ENCODE data around the gene OGFOD3.

DNA sequence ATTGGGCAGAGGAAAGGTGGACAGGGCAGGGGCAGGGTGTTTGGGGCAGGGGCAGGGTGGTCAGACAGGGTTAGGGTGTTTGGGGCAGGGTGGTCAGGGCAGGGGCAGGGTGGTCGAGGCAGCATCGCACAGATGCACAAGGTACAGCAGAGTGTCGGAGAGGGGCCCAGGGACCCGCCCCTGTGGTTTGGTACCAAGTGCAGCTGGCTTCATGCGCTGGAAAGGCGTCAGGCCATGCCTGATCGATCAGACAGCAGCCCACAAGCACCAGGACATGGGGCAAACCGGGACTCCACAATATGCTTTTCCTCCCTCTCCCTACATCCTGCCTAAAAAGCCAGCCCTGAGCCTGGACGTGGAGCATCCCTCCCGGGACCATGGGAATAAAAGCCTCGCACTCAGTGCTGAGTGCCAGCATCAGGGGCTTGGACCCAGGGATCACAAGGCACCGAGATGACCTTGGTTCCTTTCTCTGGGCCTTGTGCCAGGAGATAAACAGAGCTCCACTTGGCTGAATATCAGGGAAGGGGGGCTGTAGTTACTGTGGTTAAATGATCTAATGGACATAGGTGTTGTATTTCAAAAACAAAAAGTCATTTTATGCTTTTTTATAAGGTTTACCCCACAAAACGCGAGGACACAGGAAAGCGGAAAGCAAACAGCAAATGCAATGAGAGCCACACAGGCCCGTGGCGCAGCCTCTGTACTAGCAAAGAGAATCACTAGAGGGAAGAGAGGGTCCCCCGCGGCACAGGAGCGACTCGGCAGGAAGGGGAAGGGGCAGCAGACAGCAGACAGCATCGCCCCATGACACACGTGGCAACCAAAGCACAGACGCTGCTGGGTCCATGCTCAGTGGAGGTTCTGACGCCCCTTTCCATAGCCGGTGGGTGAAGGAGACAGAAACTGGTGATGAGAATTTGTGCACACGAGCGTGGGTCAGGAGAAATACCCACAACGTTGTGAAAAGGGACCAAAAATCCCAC, 5.6 kb downstream of the OGFOD3 start:
- TF ChIP-seq, protein P1, sequence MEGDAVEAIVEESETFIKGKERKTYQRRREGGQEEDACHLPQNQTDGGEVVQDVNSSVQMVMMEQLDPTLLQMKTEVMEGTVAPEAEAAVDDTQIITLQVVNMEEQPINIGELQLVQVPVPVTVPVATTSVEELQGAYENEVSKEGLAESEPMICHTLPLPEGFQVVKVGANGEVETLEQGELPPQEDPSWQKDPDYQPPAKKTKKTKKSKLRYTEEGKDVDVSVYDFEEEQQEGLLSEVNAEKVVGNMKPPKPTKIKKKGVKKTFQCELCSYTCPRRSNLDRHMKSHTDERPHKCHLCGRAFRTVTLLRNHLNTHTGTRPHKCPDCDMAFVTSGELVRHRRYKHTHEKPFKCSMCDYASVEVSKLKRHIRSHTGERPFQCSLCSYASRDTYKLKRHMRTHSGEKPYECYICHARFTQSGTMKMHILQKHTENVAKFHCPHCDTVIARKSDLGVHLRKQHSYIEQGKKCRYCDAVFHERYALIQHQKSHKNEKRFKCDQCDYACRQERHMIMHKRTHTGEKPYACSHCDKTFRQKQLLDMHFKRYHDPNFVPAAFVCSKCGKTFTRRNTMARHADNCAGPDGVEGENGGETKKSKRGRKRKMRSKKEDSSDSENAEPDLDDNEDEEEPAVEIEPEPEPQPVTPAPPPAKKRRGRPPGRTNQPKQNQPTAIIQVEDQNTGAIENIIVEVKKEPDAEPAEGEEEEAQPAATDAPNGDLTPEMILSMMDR (conservative IDR thresholded peaks at IDR 0.05): no peak
- TF ChIP-seq EZH2 (IDR thresholded peaks at IDR 0.05; ENCODE audit: low read depth): no peak

Data from PC-9 (cell line).